GM12873 (cell line): Measurements from ENCODE around the gene PDZD7.

ENCODE experiments used
- CTCF ChIP-seq: IDR thresholded peaks from 2 replicates; pipeline ENCODE4 v1.5.1; 2012; ENCODE audit warnings: low read depth, mild to moderate bottlenecking, moderate library complexity, low read length, control low read depth; ENCODE audit not compliant: insufficient read depth; ENCODE audit errors: missing control alignments

The PDZD7 gene

GRCh38 chr10:101031128-101031795 lies at the start of gene PDZD7, which contains the start of gene SFXN3:
TSS of gene PDZD7 (minus strand) at chr10:101031129. CDS start at chr10:101030219, 910 bp downstream.
TSS of gene SFXN3 (plus strand) at chr10:101031234. CDS start at chr10:101034695, 3,461 bp downstream.
- no peak for TF ChIP-seq CTCF

GRCh38 chr10:101079874-101080273 lies 48.9 kb upstream of the PDZD7 start:
- TF ChIP-seq CTCF = no peak

GRCh38 chr10:101076630-101077029 lies 45.7 kb upstream of the PDZD7 start:
- no peak for TF ChIP-seq CTCF

- no peak for TF ChIP-seq CTCF
Observed at GRCh38 chr10:101075775-101076174, 44.8 kb upstream of the PDZD7 start.

- TF ChIP-seq CTCF = no peak
Observed at GRCh38 chr10:101073631-101074030, 42.7 kb upstream of the PDZD7 start.

- TF ChIP-seq CTCF = no peak
Observed at GRCh38 chr10:101072923-101073322, 42.0 kb upstream of the PDZD7 start.

- TF ChIP-seq CTCF = no peak
Observed at GRCh38 chr10:101071885-101072433, 41.0 kb upstream of the PDZD7 start.
